T-helper 22 cell (primary cell): ENCODE data around the gene RPS6KA3.

ENCODE experiments used
- DNase-seq: peaks from one replicate; pipeline ENCODE4 v3.0.0-alpha.2; 2020; ENCODE audit warnings: low read depth

RPS6KA3 gene

DNA sequence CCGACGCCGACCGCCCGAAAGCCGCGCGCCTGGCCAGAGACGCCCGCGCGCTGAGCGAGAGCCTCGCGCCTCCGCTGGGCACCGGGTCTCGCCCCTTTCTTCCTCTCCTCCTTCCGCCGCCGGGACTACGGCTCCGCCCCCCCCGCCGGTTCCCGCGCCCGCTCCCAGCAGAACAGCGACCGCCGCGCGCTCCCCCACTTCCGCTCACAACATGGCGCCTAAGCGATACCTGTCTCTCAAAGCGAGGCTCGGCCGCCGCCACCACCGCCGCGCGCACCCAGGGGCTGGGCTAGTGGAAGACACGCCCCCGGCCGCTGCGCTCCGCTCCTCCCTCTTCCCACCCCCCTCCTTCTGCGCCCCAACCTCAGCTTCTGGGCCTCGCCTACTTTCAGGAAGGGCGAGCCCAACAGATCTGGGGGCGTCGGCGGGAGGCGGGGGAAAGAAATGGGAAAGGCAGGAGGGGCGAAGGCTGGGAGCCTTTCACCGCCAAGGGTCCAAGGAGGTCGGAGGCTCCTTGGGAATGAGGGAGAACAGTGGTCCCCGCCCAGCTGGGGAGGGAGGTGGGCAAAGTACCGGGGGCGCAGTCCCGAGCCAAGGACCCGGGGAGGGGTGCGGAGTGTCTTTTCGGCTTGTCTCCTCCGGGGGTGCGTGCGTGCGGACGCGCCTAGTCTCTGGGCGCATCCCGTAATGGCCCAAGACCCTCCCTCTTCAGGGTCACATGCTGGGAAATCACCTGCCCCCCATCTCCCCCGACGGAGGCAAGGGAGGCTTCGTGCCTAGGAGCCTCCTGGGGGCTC, at the start of gene RPS6KA3:
Gene RPS6KA3, minus strand, starts transcription at position 100 of the 797 bp plus-strand sequence. CDS start 277 bp downstream, outside the sequence.
- DNase-seq: peak; percentile 84

GRCh38 chrX:20315140-20315539, 48.4 kb upstream of the RPS6KA3 start:
- DNase-seq: no peak

DNA sequence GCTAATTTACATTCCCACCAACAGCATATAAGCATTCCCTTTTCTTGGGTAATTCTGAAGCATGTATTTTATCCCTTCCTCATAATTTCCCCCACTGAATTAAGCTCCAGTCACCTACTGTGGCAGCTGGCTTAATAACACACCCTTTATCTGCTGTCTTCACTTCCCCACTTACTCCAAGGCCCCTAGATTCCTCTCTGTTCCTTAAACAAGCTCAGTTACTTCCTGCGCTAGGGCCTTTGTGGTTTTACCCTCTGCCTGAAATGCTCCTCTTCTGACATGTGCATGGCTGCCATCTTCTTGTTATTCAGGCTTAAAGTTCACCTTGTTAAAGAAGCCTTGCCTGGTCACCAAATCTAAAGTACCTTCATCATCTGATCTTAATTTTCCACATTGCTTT, 47.2 kb upstream of the RPS6KA3 start:
- DNase-seq: no peak

DNA sequence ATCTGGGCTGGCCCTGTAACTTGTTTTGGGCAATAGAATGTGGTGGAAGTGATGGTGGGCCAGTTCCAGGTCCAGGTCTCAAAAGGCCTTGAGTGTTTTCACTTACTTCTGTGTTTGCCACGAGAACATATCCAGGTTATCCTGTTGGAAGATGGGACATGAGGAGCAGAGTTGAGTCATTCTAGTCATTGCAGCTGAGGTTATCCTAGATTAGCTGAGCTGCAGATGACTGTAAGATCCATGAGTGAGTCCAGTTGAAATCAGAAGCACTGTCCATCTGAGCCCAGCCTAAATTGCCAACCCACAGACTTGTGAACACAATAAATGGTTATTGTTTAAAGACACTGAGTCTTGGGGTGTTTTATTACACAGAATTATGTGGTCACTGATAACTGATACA, 45.3 kb upstream of the RPS6KA3 start:
- DNase-seq: no peak

DNA sequence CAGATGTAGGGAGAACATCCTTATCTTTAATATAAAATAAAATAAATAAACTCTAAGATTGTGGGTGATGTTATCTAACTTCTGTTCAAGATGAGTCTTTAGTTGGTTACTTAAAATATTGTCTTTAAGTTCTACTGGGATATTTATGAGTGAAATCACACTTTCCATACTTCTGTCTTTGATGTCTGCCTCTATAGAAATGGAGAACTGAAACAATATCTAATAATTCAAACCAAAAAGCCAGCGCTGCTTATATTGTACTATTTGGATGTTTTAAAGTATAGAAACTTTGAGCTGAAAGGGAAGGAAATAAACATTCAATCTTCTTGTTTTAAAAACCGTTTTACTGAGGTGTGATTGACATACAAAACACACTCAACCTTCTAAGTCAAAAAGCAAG, 44.8 kb upstream of the RPS6KA3 start:
- no peak for DNase-seq

DNA sequence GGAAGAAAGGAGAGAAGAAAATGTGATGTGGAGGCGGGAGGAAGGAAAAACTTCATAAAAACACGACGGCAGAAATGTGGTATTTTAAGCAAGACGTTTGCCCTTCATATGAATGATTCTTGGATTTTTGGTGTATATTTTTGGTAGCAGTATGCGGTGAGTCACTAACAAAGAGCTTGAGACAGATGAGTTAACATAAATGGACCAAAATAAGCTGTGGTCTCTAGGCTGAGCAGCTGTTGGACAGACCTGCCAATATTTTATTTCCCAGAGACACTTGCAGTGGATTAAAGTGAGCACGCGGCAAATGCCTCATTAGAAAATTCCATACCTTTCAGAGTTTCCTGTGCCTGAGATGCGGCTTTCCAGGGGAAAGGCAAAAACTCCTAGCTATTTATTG, 43.1 kb upstream of the RPS6KA3 start:
- no peak for DNase-seq

- no peak for DNase-seq
Measured at GRCh38 chrX:20306668-20307067, 40.0 kb upstream of the RPS6KA3 start.

GRCh38 chrX:20300822-20301221, 34.1 kb upstream of the RPS6KA3 start:
- DNase-seq: no peak

DNA sequence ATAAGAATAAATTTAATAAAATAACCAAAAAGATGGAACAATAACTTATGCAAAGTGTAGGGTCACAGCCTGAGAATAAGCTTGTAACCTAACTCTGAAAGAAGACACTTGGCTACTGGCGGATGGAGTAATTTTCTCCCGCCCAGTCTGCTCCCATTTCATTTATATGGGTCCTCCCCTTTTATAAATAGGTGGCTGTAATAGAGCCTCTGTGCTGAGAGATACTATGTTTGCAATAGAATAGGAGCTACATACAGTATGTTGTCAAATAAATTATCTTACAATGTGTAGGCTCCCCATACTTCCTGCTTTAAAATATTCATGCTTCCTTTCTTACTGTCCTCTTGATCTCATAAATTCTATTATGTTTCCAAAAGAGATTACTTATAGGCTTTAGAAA, 28.2 kb upstream of the RPS6KA3 start:
- no peak for DNase-seq

DNA sequence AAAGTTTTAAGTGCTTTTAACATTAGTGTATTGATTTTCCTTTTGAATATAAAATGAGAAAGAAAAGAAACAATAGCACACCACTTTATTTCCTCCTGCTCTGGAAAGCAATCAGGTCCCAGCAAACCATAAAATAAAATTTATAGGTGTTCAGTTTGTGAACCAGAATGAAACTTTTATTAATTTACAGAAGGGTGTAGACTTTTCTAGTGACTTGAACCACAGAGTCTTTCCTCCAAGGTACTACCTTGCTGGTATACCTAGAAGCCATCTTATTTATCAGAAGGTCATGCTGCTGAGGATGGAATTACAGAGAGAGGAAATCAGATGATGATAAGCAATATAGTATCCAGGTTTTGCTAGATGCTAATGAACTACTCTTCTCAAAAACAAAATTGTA, 27.6 kb upstream of the RPS6KA3 start:
- no peak for DNase-seq

DNA sequence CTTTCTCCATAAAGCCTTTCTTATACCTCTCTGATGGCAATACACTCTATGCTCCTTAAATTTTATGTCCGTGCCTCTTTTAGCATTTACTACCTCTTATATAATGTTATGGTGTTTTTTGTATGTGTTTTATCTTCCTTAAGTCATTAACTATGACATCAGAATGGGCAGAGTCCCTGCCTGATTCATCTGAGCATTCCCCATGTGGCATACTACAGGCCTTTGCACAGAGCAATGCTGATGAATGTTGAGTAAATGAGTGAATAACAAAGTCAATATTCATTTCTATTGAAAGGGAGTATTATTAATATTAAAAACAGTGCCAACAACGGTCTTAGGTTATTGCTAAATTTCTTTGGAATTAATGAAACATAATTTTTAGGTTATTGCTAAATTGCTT, 18.8 kb upstream of the RPS6KA3 start:
- DNase-seq: no peak

DNA sequence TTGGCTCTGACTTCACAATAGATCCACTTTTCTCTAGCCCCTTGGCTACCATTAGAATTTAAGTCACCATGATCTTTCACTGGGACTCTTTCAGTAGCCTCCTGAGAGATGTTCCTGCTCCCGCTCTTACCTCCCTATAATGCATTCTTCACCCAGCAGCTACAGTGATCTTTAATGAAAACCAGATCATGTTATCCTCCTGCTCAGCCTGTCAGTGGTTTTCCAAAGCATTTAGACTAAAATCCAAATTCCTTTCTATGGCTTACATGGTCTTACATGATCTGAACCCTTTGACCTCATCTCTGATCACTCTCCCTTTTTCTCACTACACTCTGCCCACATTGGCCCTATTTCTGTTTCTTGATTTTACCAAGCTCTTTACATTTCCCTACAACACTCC, 18.3 kb upstream of the RPS6KA3 start:
- DNase-seq: no peak

DNA sequence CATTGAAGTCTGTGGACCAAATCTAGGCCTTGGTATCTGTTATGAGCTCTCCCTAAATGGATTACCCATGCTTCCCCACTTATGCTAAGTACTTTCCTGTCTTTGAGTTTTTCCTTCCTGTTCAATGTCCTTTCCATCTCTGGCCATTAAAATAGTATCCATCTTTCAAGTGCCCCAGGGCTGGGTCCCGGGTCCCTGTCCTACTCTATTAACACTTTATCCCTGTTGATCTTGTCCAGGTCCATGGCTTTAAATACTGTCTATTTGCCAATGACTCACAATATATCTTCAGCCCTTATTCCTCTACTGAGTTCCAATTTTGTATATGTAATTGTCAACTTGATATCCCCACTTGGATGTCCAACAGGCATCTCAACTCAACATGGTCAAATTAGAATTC, 17.7 kb upstream of the RPS6KA3 start:
- DNase-seq: no peak

- no peak for DNase-seq
Measured at GRCh38 chrX:20280938-20281337, 14.2 kb upstream of the RPS6KA3 start.

DNA sequence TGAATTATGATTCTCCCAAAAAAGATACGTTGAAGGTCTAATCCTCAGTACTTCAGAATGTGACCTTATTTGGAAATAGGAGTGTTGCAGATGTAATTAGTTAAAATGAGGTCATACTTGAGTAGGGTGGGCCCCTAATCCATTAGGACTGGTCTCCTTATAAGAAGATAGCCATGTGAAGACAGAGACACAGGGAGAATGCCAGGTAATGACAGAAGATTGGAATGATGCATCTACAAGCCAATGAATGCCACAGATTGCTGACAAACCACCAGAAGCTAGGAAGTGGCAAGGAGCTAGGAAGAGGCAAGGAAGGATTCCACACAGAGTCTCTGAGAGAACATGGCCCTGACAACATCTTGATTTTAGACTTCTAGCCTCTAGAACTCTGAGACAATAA, 7.4 kb upstream of the RPS6KA3 start:
- DNase-seq: no peak

GRCh38 chrX:20271730-20272129, 5.0 kb upstream of the RPS6KA3 start:
- DNase-seq: no peak

- no peak for DNase-seq
Measured at GRCh38 chrX:20271186-20271585, 4.5 kb upstream of the RPS6KA3 start.

- DNase-seq: no peak
Measured at GRCh38 chrX:20270562-20270890, 3.8 kb upstream of the RPS6KA3 start.

- no peak for DNase-seq
Measured at GRCh38 chrX:20269848-20270561, 3.3 kb upstream of the RPS6KA3 start.

DNA sequence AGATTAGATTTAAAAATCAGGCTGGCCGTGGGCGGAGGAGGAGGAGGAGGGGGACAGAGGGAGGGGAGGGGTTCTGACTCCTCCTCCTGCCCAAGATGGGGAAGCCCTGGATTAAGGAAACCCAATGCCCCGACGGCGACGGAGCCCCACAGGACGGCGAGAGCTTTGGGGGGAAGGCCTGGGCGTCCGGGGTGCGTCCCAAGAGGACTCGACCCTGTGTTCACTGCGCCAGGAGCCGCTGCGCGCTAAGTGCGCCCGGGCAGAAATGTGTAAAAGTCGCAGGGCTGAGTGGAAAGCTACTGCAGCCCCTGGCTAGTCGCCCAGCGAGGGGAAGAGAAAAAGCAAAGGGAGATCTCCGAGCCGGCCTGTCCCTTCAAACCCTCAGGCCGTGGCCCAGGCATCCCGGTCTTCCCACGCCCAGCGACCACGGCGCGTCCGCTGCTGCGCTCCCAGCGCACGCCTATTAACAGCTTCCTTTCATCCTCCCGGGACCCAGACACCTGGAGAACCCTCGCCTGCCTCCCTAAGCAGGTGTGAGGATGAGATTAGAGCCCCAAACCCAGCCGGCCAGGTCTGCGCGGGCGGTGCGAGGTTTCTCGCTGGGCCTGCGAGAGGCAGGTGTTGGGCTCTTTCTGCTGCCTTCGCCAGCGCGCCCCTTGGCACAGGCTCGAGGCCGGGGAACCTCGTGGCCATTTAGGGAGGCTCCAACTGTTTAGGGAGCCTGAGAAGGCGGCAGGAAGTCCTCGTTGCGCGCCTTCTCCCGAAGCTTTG, 1.4 kb upstream of the RPS6KA3 start:
- DNase-seq: no peak

DNA sequence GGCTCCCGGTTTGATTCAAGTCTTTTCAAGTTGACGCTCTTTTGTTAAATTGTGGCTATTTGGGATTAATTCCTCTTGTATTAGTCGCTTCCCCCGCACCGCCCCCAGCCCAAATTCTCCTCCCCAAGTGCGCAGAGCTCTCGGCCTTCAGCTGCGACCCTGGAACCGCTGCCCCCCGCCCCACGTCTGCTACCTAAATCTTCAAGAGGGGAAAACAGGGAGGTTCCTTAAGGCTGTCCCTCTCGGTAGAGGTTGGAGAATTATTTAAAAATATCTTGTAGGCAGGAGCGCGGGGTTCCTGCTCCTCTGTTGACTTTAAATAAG, 860 bp upstream of the RPS6KA3 start:
- no peak for DNase-seq

GRCh38 chrX:20265726-20266681, 705 bp downstream of the RPS6KA3 start:
- peak; percentile 13 for DNase-seq
